Renal cortex interstitium (tissue), 15 donors: ENCODE measurements around the gene LINC00237. TPM values are rescaled to one million over a fixed set of nuclear protein-coding genes. Genes with fewer than 3 reads are reported as not detected.

Experiments
- DNase-seq, 11 donors: peaks; one replicate each; pipeline ENCODE4 v3.0.0-alpha.2; 2013; ENCODE audit warnings: low read depth in 9 of 11, low spot score in 4 of 11; ENCODE audit errors: extremely low read depth in 1 of 11
- long read RNA-seq, 16 experiments: transcript quantifications; one replicate each; lab custom pipeline, GENCODE V29; 2026
- polyA plus RNA-seq, 3 donors: library from polyadenylated mRNA; unstranded; fragments of 120-200 nt; gene quantifications; one replicate each; pipeline ENCODE4 v1.2.1, GENCODE V29; 2013; ENCODE audit not compliant: insufficient read length in 3 of 3

The LINC00237 gene
- not detected for polyA plus RNA-seq
- long read RNA-seq, donor 1: 0 reads
- long read RNA-seq, donor 2: 0 reads
- long read RNA-seq, donor 3: 0 reads
- long read RNA-seq, donor 4: 0 reads
- long read RNA-seq, donor 5: 0 reads
- long read RNA-seq, donor 6: 0 reads
- long read RNA-seq, donor 7: 0 reads
- long read RNA-seq, donor 8: 0 reads
- long read RNA-seq, donor 9: 0 reads
- long read RNA-seq, donor 10: 0 reads
- long read RNA-seq, donor 11: 0 reads
- long read RNA-seq, donor 12: 0 reads
- long read RNA-seq, donor 13: 0 reads
- long read RNA-seq, donor 14: 0 reads
- long read RNA-seq, donor 15: 0 reads
- long read RNA-seq, donor 16: 0 reads

- no peak for DNase-seq
Observed at GRCh38 chr20:21106171-21107017, at the start of gene LINC00237. LINC00237 (minus strand) TSS chr20:21106358.

DNA sequence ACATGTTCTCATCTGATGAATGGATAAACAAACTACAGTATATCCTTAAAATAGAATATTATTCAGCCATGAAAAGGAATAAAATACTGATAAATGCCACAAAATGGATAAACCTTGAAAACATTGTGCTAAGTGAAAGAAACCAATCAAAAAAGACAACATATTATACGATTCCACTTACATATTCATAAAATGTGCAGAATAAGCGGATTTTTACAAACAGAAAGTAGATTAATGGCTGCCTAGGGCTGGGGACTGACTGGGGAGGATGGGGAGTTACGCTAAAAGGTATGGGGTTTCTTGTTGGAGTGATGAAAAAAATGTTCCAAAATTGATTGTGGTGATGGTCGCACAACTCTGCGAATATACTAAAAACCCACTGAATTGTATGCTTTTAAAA, 49.1 kb upstream of the LINC00237 start:
- no peak for DNase-seq

GRCh38 chr20:21154692-21155091, 48.5 kb upstream of the LINC00237 start:
- DNase-seq: no peak

- no peak for DNase-seq
Observed at GRCh38 chr20:21151791-21152190, 45.6 kb upstream of the LINC00237 start.

DNA sequence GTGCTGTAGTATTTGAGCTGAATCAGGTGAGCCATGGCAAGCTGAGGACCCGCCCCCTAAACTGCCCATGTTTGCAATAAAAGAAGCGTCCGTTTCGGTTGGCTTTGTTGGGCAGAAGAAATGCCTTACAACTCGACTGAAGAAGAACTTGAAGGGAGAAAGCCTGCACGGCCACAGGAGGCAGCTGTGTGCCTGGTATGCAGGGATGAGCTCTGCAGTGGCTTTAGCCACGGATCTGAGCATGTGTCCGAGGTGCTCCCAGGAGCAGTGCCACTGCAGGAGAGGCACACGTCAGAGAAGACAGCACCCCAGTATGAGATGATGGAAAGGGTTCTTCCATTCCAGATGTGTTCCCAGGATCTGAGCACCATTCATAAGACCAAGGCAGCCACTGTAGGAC, 43.2 kb upstream of the LINC00237 start:
- DNase-seq: no peak

GRCh38 chr20:21147593-21147992, 41.4 kb upstream of the LINC00237 start:
- no peak for DNase-seq

DNA sequence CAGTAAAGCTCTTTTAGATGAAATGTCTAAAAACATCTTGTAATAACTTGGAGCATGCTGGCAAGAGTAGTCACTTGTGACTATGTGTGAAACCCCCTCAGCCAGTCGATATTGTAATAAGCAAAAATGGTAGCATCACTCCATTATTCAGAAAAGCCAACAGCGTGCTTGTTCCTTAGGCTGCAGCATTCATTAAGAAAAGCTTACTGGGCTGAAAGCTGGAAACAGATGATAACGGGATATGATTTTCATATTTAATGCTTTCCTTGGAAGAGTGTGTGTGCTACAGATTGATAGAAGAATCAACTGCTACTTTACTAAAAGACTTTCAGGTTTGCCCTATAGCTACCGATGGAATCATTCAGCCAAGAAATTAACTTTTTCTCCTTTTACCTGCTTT, 40.1 kb upstream of the LINC00237 start:
- no peak for DNase-seq

DNA sequence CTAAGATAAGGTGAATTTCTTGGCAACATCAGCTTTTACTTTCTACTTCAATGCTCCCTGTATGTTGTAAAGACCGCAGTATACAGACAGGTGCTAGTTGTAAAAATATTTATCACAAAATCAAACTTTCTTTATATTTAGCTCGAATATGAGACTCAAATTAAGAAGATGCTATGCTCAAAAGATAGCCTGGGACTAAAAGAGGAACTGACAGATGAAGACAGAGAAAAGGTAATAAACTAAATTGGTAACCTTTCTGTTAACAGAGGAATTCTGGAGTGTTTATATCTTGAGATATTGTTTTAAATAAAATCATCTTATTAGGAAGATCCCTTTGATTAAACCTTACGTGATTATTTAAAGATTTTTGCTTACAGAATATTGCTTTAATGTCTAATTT, 39.3 kb upstream of the LINC00237 start:
- no peak for DNase-seq

DNA sequence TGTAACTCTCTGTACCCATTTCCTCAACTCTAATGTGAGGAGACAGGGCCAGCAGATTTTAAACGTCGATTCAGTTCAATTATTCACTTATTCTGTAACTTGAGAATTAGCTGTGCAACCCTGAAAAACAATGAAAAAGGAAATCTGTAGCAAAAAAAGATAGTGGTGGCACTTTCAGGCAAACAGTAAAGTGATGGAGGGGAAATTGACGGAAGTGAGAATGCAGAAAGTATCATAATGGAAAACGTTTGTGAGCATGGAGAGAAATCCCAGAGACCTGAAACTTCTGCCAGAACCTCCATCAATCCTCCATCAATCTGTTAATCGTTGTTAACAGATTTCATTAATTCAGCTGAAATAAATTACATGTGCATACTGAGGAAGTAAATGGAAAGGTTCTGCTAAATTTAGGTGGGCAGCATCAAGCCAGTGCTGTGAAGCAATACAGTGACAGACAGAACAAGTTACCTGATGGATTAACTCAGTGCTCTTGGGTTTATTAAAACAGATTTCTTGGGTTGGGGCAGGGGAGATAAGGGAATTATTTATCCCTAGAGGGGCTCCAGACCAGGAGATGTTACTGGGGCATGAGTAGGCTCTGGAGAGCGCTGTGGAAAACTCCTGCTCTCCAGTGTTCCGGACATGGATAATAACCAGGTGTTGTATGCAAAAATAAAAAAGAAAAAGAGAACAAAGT, 37.2 kb upstream of the LINC00237 start:
- no peak for DNase-seq

DNA sequence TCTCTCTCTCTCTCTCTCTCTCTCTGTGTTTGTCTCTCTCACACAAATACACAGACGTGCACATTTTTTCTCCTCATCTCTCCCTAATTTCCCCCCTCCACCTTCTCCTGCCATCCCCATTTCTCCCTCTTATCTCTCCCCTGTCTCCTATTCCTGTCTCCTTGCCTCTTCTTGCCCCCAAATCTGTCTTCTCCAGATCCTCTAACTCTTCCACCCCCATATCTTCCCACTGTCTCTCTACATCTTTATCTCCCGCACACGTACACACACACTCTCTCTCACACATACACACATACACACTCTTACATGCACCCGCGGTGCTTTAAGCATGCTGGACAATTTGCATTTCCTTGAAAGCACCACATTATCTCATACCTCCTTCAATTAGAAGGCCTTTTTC, 35.7 kb upstream of the LINC00237 start:
- no peak for DNase-seq

- no peak for DNase-seq
Observed at GRCh38 chr20:21139881-21140566, 33.9 kb upstream of the LINC00237 start.

- no peak for DNase-seq
Observed at GRCh38 chr20:21137078-21137477, 30.9 kb upstream of the LINC00237 start.

DNA sequence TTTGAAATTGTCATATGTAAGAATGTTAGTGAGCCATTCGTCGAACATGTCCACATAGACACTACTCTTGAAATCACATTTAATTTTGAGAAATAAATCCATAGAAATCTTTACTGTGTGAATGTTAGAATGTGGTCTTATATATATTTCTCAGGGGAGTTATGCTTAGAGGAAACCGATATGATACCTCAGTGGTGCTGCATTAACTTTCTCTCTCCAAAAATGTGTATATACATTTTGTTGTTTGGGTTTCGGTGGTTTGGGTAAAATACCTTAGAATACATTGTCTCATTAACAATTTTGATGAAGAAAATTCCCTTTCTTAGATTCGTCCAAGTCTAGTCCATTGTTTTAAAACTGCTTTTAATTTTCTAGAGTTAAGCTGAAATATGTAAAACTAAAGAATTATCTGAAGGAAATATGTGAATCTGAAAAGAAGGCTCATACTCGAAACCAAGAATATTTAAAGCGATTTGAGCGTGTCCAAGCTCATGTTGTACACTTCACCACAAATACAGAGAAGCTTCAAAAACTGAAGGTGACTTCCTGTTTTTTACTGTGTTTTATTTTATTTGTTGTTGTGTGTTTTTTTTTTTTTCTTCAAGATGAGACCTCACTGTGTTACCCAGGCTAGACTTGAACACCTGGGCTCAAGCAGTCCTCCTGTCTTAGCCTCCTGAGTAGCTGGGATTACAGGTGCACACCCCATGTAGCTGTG, 30.0 kb upstream of the LINC00237 start:
- DNase-seq: no peak

GRCh38 chr20:21134883-21135493, 28.8 kb upstream of the LINC00237 start:
- no peak for DNase-seq

DNA sequence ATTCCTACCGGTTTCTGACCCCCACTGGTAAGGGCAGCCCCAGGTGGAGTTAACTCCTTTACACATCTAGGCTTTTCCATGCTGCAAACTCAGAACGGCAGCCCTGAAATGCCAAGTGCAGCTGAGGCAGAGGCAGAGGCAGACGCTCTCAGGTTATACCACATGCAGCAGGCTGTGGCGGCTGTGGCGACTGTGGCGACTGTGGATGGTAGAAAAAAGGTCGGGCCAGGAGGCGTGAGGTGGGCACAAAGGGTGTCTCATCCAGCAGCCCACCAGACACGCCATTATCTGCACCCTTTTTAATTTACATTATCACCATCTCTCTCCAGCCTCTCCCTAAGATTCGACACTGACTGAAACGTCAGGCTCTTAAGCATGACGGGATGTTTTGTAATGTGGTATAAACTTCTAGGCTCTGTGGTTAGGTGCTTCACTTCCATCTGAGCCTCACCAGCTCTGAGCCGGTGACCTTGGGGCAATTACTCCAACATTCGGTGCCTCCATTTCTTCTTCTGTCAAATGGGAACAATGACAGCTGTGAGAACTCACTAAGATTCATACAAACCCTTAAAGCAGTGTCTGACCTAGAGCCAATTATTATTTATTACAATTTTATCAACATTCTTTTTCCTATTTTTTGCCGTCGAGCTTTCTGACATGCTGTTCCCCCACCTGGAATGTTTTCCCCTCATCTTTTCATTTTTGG, 27.9 kb upstream of the LINC00237 start:
- DNase-seq: no peak

DNA sequence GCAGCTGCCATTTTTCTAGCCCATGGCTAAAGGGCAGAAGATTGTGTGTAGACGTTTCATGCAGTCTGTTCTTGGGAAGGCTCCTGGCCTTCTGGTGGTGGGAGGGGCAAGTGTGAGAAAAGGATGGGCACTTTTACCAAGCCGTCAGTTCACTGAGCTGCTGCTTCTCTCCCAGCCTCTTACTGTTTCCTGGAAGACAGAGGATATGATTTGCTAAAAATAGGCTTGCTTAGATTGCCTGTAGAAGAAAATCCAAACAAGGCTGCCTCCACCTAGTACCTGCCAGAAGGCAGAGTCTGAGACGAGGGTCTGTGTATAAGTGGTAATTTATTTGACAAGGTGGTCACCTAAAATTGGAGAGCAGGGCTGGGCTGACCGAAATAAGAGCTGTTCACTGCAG, 27.2 kb upstream of the LINC00237 start:
- DNase-seq: no peak

- DNase-seq: no peak
Observed at GRCh38 chr20:21129861-21130260, 23.7 kb upstream of the LINC00237 start.
